CD4-positive, alpha-beta T cell treated with Interleukin-17A for 4 hours (primary cell): ENCODE measurements around the gene SERPIND1.
A peak's percentile ranks its signal among the peaks of the same experiment; 100 is the strongest.
"Not testable (repeated sequence)": the region's sequence is repeated elsewhere in the genome, so short reads cannot be mapped to it uniquely, and the experiment has no call there.

Experiments
- DNase-seq: peaks from one replicate; pipeline ENCODE4 v3.0.0-alpha.2; 2020; ENCODE audit warnings: mixed read lengths

SERPIND1 gene

GRCh38 chr22:20748082-20748481, 25.8 kb upstream of the SERPIND1 start:
- no peak for DNase-seq

GRCh38 chr22:20748731-20749428, 25.0 kb upstream of the SERPIND1 start:
- DNase-seq, result no peak

- DNase-seq, result no peak
These were observed 24.5 kb upstream of the SERPIND1 start for GRCh38 chr22:20749453-20749852.

GRCh38 chr22:20750461-20751184, 23.3 kb upstream of the SERPIND1 start:
- peak; percentile 39 for DNase-seq

GRCh38 chr22:20751185-20751851, 22.6 kb upstream of the SERPIND1 start:
- DNase-seq, result no peak

GRCh38 chr22:20752104-20752741, 21.7 kb upstream of the SERPIND1 start:
- DNase-seq, result no peak

- DNase-seq, result no peak
These were observed 21.0 kb upstream of the SERPIND1 start for GRCh38 chr22:20752873-20753272.

GRCh38 chr22:20756846-20757245, 17.1 kb upstream of the SERPIND1 start:
- DNase-seq, result no peak

- no peak for DNase-seq
These were observed 15.2 kb upstream of the SERPIND1 start for GRCh38 chr22:20758688-20759087.

- no peak for DNase-seq
These were observed 13.8 kb upstream of the SERPIND1 start for GRCh38 chr22:20760084-20760483.

GRCh38 chr22:20761536-20761935, 12.4 kb upstream of the SERPIND1 start:
- DNase-seq, result no peak

GRCh38 chr22:20762233-20762796, 11.6 kb upstream of the SERPIND1 start:
- no peak for DNase-seq

GRCh38 chr22:20763630-20764470, 10.1 kb upstream of the SERPIND1 start:
- DNase-seq, result no peak

- DNase-seq, result no peak
These were observed 9.5 kb upstream of the SERPIND1 start for GRCh38 chr22:20764471-20764720.

- no peak for DNase-seq
These were observed 9.2 kb upstream of the SERPIND1 start for GRCh38 chr22:20764729-20765128.

GRCh38 chr22:20765938-20766337, 8.0 kb upstream of the SERPIND1 start:
- DNase-seq, result no peak

GRCh38 chr22:20766530-20766929, 7.4 kb upstream of the SERPIND1 start:
- no peak for DNase-seq

GRCh38 chr22:20769496-20769826, 4.5 kb upstream of the SERPIND1 start:
- DNase-seq, result not testable (repeated sequence)

GRCh38 chr22:20771918-20772625, 1.8 kb upstream of the SERPIND1 start:
- DNase-seq, result no peak

GRCh38 chr22:20774882-20775281, 969 bp downstream of the SERPIND1 start:
- no peak for DNase-seq

- no peak for DNase-seq
These were observed 1.5 kb downstream of the SERPIND1 start for GRCh38 chr22:20775342-20775895.
